WI38 (cell line): Measurements from ENCODE around the gene TOP2B.

Experiments used
- H3K4me3 ChIP-seq: 2 replicates; pipeline ENCODE4 v1.5.1; 2011; ENCODE audit warnings: low read depth, mild to moderate bottlenecking, control low read depth, low read length
- TF ChIP-seq, protein P1 (sequence below): IDR thresholded peaks from 2 replicates; pipeline ENCODE4 v1.5.1; 2012; ENCODE audit warnings: low read depth, mild to moderate bottlenecking, control low read depth, low read length

TOP2B gene

GRCh38 chr3:25567806-25568524 lies 96.7 kb downstream of the TOP2B start:
- TF ChIP-seq, protein P1, sequence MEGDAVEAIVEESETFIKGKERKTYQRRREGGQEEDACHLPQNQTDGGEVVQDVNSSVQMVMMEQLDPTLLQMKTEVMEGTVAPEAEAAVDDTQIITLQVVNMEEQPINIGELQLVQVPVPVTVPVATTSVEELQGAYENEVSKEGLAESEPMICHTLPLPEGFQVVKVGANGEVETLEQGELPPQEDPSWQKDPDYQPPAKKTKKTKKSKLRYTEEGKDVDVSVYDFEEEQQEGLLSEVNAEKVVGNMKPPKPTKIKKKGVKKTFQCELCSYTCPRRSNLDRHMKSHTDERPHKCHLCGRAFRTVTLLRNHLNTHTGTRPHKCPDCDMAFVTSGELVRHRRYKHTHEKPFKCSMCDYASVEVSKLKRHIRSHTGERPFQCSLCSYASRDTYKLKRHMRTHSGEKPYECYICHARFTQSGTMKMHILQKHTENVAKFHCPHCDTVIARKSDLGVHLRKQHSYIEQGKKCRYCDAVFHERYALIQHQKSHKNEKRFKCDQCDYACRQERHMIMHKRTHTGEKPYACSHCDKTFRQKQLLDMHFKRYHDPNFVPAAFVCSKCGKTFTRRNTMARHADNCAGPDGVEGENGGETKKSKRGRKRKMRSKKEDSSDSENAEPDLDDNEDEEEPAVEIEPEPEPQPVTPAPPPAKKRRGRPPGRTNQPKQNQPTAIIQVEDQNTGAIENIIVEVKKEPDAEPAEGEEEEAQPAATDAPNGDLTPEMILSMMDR, result no peak
- no peak overlapping the region for H3K4me3 ChIP-seq

GRCh38 chr3:25567388-25567787 lies 97.3 kb downstream of the TOP2B start:
- TF ChIP-seq, protein P1, result no peak
- no peak overlapping the region for H3K4me3 ChIP-seq

GRCh38 chr3:25566358-25566920 lies 98.3 kb downstream of the TOP2B start:
- no peak overlapping the region for H3K4me3 ChIP-seq
- TF ChIP-seq, protein P1, result no peak

DNA sequence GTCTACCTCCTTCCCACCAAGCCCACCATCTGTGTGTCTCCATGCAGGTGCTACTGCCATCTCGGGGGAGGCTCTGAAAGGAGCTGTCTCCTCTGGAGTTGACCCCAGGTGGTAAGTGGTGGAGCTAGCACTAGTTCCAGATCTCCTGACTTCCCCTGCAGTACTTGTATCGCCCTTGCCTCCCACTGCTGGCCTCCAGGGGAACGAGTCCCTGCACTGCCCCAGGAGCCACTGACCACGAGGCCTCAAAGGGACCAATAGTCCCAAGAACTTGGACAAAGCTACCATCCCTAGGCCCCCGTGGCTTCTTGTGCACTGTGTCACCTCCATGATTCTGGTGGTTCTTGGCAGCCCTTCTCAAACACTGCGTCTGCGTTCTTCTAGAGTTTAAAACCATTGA lies 98.9 kb downstream of the TOP2B start:
- no peak overlapping the region for H3K4me3 ChIP-seq
- TF ChIP-seq, protein P1, result no peak

DNA sequence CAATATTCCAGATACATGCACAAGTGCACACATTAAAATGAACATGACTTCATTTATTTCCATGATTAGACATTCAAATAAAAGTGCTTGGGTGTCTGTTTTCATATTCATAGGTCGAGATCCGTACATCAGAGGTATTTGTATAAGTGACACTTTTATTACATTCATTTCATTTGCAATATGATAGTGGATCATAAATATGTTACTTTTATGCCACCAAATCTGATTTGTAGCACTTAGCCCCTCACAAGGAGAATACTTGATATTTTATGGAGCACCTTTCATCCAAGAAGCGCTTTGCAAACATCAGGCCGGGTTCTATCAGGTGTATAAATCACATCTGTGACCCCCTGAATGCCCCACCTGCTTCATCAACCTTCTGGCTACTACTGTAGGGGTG lies 100.6 kb downstream of the TOP2B start:
- TF ChIP-seq, protein P1, result no peak
- no peak overlapping the region for H3K4me3 ChIP-seq

DNA sequence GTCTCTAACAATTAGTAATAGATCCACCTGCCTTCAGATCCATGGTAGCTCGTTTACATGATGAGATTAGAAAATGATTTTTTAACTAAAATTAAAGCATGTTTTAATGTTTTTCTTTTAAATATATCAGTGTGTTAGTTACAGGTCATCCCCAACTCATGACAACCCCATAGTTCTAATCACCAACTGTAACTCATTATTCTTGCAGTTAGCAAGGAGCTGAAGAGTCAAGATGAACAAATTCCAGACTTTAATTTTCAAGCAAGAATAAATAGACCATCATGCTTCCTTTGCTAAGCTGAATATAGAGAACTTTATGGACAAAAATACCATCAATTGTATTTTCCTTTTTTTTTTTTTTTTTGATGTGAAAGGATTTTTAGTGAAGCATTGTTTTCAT lies 101.1 kb downstream of the TOP2B start:
- TF ChIP-seq, protein P1, result no peak
- H3K4me3 ChIP-seq, result no peak overlapping the region

DNA sequence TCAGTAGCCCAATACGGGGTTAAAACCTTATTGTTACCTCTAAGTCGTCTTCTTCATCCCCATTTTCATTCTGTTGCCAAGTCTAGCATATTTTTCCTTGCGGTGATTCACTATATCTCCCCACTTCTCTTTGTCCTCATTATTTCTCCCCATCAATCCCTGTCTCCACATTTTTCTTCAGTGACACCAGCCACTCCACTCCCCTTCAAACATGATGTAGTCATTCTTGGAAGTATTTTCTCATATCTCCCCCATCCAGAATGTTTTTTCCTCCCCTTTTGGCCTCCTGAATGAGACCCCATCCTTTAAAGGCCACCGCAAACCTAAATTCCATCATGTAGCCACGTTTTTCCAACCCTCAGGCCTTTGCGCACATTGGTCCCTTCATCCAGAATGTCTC lies 105.9 kb downstream of the TOP2B start:
- TF ChIP-seq, protein P1, result no peak
- H3K4me3 ChIP-seq, result no peak overlapping the region
